Ureter (tissue), 1 donor: ENCODE measurements around the gene PLPP1. TPM values are rescaled to one million over a fixed set of nuclear protein-coding genes. Genes with fewer than 3 reads are reported as not detected.
A peak's percentile ranks its signal among the peaks of the same experiment; 100 is the strongest.

ENCODE experiments used
- DNase-seq: peaks from one replicate; pipeline ENCODE4 v3.0.0-alpha.2; 2020; ENCODE audit warnings: low spot score
- total RNA-seq: library from RNA; stranded (reverse); gene quantifications from one replicate; pipeline ENCODE4 v1.2.4, GENCODE V29; 2023
- donor health status: DM: yes; HTN: yes; CAD: no.

PLPP1 gene
- 180 TPM for total RNA-seq

DNA sequence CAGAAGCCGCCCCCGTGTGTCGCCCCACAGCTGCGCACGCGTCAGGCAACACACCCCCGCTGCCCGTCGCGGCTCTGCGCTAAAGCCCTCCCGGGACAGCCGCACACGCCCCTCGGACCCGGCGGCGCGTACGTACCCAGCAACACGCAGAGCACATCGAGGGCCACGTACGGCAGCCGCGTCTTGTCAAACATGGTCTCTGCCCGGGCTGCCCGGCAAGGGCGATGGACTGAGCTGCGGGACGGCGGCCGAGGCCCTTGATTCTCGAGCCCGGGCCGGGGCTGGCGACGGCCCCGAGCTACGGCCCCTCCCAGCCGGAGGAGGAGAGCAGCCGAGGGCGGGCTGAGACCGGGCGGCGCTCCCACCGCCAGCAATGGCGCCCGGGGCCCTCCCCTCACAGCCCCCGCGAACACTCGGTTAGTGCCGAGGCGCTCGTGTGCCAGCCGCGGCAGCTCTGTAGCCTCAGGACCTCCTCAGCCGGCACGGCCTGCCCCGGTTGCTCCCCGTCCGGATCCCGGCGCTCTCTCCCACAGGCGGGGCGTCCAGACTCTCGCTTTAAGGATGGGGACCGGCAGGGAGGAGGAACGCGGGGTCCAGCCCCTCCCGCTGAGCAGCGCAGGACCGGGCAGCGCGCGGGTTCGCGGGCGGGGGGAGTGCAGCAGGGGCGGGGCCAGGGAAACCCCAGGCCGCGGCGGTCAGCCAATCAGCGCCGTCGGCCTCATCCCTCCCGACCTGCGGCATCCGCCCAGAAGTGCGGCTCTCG lies at the start of gene PLPP1:
TSS of gene PLPP1 (minus strand) at position 529 of the 763 bp plus-strand sequence. CDS start at position 194, 335 bp downstream.
- peak; percentile 94 for DNase-seq

DNA sequence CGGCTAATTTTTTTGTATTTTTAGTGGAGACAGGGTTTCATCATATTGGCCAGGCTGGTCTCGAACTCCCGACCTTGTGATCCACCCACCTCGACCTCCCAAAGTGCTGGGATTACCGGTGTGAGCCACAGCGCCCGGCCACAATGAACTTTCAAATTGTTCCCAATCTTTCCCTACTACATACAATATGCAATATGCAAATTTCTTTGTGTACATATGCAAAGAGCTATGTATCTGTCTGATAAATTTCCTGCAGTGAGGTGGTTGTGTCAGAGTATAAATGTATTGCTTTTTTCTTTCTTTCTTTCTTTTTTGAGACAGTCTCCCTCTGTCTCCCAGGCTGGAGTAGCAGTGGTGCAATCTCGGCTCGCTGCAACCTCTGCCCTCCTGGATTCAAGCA lies 48.8 kb upstream of the PLPP1 start:
- DNase-seq = no peak

DNA sequence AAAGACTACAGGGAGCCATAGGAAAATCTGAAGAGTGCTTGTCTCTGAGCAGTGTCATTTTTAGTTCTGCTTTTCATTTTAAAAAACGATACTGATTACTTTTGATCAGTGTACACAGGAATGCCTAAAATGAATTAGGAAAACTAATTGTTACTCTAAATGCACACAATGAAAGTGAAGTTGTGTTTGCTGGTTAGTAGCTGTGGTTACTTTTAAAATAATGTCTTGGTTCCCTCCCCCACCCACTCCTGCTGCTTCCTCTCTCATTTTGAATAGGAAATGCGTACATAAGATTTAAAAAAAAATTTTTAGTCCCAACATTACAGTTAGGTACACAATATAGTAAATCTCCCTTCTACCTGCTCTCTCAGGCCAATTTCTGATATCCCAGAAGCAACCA lies 47.5 kb upstream of the PLPP1 start:
- no peak for DNase-seq

DNA sequence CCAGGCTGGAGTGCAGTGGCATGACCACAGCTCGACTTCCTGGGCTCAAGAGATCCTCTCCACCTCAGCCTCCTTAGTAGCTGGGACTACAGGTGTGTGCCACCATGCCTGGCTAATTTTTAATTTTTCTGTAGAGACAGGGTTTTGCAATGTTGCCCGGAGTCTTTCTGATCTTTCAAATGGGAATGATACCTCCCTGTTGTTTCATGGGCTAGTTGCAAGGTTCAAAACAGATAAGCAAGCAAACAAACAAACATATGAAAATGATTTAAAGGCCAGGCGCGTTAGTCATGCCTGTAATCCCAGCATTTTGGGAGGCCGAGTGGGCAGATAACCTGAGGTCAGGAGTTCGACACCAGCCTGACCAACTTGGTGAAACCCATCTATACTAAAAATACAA lies 45.3 kb upstream of the PLPP1 start:
- DNase-seq = no peak

DNA sequence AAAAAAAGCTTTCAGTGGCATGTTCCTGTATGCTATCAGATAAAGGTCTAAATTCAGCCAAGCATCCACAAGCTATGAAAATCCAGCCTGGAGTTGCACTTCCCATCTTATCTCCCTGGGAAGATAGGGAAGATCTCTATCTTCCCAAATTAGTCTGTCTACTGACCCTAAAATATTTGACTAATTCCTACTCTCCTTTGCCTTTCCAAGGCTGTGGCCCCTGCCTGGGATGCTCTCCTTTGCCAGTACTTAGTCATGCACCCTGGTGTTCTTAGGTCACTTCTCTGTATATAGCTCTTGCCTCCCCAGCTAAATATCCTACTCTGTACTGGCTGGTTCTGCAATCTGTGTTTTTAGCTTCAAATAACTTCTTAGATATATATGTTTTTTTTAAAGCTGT lies 44.0 kb upstream of the PLPP1 start:
- no peak for DNase-seq

DNA sequence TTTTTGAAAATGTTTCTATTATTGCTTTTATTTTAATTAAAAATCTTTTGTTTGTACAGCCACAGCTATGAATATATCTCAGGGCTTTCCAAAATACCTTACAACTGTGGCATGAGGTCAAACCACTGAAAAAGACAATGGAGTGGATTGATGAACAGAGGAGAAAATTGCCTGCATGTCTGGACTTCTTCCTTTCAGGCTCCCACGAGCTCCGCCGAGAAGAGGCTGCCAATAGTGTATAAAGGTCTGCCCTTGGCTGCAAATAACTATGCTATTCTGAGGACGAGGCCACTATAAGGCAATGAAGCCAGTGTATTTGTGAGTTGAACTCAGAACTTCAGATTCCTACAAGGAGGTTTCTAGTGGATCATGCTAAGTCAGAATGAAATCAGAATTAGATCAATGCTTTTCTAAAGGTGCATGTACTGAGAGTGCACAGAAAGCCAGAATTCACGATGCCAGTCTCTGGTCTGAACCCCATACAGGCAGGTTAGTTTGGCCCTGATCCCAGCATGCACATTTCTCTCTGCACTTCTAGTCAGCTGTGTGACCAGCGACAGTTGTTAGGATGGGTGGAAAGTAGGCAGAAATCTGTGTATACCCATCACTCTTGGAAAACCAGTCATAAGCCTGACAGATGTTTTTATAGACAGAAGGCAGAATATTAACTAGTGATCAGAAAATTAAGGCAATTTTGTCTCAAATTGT lies 42.7 kb upstream of the PLPP1 start:
- DNase-seq = no peak

DNA sequence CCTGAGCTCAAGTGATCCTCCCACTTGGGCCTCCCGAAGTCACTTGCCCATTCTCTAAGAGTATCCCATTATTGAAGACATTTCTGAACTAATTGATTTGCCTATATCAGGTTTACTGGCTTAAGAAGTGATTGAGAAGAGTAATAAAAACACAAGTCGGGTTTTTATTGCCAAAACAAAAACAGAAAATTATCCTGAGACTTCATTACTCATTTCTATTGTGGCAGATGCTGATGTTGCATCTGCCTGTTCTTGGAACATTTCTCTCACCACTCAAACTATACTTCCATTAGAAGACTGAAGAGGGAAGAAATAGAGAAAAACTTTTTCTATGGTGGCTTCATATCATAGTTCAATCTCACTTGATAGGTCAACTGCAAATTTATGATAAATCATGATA lies 41.9 kb upstream of the PLPP1 start:
- no peak for DNase-seq

DNA sequence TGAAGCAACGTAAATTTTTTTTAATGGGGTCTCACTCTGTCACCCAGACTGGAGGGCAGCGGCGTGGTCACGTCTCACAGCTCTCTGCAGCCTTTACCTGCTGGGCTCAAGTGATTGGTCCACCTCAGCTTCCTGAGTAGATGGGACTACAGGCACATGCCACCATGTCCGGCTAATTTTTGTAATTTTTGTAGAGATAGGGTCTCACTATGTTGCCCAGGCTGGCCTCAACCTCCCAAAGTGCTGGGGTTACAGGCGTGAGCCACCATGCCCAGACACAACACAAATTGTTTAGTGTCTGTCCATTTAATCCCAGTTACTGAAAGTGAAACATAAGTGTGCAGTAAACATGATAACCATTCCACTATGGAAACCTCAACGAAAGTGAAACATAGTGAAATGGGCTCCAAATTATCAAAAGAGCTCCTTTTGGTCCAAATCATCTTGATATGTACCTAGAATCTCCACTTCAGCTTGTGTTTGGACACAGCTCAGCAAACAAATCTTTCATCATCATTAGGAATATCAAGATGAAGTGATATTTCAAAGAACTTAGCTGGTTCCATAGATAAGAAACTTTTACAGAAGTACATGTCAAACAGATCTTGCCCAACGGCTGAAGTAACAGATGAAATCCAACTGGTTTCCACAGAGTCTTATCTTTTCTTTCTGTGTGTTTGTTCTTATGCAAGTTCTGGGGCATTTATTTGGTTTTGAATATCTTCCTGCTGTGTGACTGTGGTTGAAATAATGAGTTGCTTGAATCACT lies 41.2 kb upstream of the PLPP1 start:
- no peak for DNase-seq

DNA sequence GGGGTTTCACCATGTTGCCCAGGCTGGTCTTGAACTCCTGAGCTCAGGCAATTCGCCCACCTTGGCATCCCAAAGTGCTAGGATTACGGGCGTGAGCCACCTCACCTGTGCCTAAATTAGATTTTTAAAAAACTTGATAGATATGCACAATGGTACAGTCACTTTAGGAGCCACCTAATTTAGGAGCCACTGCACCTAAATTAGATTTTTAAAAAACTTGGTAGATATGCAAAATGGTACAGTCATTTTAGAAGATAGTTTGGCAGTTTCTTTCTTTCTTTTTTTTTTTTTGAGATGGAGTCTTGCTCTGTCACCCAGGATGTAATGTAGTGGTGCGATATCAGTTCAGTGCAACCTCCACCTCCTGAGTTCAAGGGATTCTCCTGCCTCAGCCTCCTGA lies 37.8 kb upstream of the PLPP1 start:
- DNase-seq = no peak

DNA sequence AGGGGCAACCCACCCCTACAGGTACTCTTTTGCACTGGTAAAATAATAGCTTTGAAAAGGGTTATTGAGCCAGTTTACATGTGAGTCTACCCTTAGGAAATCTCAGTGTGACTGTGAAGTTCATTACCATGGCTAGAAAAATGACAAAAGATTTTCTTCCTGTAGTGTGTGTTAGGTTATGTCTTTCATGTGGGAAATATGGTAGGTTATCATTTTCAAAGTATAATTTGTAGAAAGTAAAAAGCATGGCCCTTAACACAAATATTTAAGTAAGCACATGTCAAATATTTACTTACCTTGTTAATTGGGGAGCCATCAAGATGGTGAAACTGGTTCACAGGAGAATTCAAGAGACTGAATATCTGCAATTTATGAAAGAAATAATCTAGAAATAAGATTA lies 37.3 kb upstream of the PLPP1 start:
- DNase-seq = no peak

DNA sequence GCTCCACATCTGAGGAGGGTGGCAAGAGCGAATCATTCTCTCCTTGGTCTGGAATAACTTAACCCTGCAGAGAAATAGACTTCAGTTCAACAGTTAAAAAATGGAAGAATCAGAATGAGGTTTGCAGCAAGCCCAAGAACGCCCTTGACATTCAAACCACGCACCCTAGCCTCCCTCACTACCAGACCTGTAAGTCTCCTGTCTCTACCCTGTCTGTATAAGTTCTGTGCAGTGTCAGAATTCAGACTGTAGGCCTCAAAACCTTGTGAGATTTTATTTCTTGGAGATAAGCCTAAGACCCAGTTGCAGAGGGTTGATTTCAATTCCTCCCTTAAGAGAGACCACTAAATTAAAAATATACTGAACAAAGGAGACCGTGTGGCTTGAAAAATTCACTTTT lies 35.8 kb upstream of the PLPP1 start:
- DNase-seq = no peak

DNA sequence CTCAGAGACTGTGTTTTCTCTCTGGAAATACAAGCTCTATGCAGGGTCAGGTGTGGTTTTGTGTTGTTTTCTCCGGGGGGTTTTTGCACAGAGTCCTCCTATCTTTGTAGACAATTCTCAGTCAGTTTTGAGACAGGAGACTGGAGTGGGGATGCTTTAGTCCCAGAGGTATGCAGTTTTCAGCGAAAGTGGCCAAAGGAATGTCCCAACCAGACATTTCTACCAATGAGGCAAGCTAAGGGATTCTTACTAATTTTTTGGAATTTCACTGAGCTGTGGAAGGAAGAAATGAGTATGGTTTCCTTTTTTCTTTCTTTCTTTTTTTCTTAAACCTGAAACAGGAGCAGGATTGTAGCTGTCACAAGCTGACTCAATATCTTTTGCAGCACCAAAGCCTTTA lies 35.3 kb upstream of the PLPP1 start:
- DNase-seq = no peak

DNA sequence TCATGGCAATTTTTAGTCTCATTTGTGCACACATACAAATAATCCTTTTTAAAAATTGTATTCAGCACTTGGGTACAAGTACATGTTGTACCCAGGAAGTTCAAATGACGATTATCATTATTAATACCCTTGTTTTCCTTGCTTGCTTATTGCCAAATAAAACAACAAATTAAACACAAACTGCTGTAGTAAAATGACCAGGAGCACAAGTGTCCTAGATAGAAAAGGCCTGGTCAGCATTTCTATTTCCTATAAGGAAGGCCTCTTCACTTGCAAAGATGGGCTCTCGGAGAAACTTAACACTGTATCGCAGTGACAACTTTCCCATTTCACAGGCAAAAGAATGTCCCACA lies 34.7 kb upstream of the PLPP1 start:
- no peak for DNase-seq

DNA sequence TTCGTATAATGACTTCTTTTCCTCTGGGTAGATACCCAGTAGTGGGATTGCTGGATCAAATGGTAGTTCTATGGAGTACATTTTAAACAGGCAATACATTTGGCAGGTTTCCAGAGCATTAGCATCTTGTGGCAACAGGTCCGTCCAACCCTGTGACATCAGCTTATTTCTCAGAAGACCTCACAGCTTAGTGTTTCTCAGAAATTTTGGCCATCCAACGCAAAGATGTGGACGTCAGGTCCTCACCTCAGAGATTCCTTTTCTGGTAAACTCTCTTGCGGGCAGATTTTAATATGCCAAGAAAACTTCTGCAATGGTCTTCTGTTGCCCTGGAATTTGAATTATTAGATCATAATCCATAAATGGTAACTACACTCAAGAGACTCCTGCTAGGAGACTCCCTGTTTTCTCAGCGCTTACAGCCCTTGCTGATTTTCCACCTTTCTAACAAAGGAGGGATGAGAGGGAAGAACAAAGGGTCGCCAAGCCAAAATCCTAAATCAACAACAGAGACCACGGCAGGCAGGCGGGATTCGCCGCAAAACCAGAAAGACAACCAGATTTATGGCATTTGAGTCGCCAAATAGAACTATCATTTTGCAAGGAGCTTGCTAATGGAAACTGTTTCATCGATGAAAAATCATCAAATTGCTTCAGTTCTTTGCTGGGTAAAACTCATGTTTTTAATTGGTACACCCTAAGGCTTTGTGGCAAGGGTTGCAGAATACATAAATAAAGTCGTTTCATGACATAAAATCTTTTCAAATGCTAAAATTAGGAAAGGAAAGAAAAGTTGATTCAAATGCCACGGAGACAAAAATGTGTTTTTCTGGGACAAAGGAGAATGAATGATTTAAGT lies 34.1 kb upstream of the PLPP1 start:
- no peak for DNase-seq

DNA sequence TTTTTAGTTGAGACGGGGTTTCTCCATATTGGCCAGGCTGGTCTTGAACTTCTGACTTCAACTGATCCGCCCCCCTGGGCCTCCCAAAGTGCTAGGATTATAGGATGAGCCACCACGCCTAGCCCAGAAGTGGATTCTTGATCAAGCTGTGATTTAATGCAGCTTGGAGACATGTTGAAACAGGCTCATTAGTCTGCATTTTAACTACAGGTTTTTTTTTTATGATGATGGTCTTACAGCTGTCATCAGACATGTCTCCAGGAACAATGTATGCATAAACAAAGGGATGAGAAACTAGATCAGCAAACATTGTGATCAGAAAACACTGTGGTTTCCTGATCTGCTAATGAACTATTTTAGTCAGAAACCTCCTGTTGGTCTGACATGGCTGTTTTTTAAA lies 30.0 kb upstream of the PLPP1 start:
- no peak for DNase-seq

DNA sequence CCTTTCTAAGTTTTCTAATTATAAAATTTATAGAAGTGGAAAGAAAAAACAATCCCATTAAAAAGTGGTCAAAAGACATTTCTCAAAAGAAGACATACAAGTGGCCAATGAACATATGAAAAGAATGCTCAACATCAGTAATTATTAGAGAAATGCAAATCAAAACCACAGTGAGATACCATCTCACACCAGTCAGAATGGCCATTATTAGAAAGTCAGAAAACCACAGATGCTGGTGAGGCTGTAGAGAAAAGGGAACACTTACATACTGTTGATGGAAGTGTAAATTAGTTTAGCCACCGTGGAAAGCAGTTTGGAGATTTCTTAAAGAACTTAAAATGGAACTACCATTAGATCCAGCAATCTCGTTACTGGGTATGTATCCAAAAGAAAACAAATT lies 23.7 kb upstream of the PLPP1 start:
- no peak for DNase-seq

DNA sequence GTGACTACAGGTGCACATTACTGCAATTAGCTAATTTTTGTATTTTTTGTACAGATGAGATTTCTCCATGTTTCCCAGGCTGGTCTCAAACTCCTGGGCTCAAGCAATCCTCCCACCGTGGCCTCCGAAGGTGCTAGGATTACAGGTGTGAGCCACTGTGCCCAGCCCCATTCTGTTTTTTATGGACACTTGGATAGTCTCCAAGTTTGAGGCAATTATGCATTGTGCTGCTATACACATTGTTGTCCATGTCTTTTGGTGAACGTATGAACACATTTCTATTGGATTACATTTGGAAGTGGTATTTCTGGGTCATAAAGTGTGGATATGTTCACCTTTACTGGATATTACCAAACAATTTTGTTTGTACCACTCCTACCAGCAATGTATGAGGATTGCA lies 22.4 kb upstream of the PLPP1 start:
- no peak for DNase-seq

DNA sequence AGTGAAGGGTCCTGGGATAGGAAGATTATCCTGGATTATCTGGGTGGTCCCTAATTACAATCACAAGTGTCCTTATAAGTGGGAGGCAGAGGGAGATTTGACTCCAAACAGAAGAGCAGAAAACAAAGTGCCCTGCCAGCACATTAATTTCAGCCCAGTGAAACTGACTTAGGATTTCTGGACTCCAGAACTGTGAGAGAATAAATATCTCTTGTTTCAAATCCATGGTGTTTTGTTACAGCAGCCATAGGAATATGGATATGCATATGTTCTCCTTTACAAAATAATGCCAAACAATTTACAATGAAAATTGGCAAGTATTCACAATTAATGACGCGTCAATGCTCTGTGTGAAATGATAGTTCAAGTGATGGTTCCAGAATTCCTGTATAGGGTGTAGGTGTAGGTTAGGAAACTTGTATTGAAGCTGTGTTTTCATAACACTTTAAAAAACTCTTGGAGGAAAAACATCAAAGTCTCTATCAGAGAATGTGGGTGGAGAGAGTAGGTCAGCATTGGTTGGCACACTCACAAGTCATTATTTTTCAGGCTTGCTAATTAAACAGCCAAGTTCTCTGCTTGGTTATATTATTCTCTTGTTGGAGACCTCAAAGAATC lies 19.9 kb upstream of the PLPP1 start:
- no peak for DNase-seq

DNA sequence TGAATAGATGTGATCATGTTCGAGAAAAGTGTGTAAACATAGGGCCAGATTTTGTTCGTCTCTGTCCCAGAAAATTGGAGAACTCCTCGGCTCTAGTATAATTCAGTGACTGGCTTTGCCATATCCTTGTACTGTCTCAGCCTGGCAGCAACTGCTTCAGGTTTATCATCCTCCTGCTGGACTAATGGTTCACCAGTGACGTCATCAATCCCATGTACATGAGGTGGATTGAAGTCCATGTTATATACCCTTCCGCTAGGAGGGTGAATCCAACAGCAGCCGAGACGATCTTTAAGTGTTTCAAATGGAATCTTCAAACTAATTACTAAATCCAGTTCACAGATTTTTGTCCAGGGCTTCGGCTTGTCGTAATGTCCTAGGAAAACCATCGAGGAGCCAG lies 17.1 kb upstream of the PLPP1 start:
- no peak for DNase-seq

DNA sequence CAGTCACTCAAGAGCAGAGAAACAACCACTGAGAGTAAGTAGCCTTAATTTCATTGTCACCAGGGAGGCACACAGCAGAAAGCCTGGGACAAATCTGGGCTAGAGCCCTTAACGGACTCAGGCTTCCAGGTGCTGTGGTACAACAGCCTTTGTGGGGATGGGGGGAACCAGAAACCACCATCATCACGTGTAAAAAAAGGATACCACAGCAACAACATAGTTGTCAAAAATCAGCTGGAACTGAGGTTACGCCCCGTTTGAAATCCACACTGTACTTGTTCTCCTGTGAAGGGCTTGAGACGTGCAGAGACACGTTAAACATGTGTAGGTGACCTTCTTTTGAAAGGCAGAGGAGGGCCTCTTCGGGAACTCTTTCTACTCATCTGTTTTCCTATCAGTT lies 16.6 kb upstream of the PLPP1 start:
- no peak for DNase-seq

DNA sequence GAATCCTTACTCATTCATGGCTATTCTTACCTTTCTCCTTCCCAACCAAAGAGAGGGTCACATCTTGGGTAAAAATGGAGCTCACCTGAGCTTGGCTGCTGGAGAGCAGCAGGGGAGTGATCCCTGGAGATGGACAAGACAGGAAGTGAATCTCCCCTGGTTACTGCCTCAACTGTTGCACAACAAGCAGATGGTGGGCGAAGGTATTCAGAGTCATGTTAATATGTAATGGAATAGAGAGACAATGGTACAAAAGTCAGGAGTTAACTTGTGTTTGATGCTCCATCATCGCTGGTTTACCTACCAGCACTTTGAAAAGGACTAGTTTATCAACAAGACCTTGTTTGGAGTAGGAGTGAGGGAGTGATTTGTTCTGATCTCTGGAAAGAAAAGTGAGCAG lies 13.0 kb upstream of the PLPP1 start:
- no peak for DNase-seq

DNA sequence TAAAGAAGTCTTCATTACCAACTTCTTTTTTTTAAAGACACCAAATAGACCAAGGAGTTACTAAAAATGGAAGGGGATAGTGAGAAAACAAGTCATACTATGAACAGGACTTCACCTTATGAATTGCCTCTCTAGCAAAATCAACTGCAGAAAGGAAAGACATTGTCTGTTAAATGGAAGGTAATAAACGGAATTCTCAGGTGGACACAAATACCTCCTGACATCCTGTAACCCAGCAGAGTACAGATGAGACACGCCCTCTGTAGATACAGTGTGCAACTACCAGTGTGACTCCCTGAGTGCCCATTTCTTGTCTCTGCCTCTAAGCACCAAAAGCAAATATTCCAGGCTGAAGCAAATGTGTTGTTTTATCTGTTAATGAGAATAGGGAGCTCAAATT lies 12.2 kb upstream of the PLPP1 start:
- no peak for DNase-seq
